K562 (cell line): ENCODE measurements around the gene ABCC5. TPM values are rescaled to one million over a fixed set of nuclear protein-coding genes. Genes with fewer than 3 reads are reported as not detected.

Source experiments
- ATAC-seq: fragments of 200-7000 bp; cut with Tn5 transposase; 3 replicates; pipeline ENCODE4 v1.9.1; 2020; ENCODE audit warnings: moderate library complexity
- BruUV-seq: library from RNA; stranded (reverse); fragments of 400-500 nt; replicated peaks from 2 replicates; lab custom pipeline; 2021; lab: Mats Ljungman, UMichigan
- CTCF ChIA-PET: fragments of 300-600 bp; formaldehyde crosslinking; extraction: SDS; loops from one replicate; lab custom pipeline; 2021; ENCODE audit warnings: low intra/inter-chr PET ratio; lab: Yijun Ruan, JAX
- POLR2A ChIA-PET: fragments of 300-600, 350-650 bp; sonication (Branson Sonifier 250); formaldehyde crosslinking; extraction: SDS; loops from one replicate; lab custom pipeline; 2021; ENCODE audit warnings: antibody characterized with exemption, inconsistent platforms; lab: Yijun Ruan, JAX
- DNase-seq, 4 experiments: peaks; one replicate each; pipeline versions ENCODE4 v3.0.0 to v3.0.0-alpha.2; 2011 to 2018; ENCODE audit warnings: low spot score in 3 of 4, mixed read lengths in 3 of 4; ENCODE audit errors: extremely low read depth in 1 of 4
- FAIRE-seq: peaks from 2 replicates; lab custom pipeline; 2011; peaks lifted over from hg19 to GRCh38; lab: Jason Lieb, UNC
- H2AFZ ChIP-seq: 2 replicates; pipeline ENCODE4 v1.6.0; 2011; ENCODE audit warnings: low read depth, low read length, control low read depth, inconsistent platforms
- H3K27ac ChIP-seq: fragments of 200-600 bp; 3 replicates; pipeline ENCODE4 v1.8.0; 2011; ENCODE audit warnings: low read depth, mild to moderate bottlenecking, control low read depth, inconsistent platforms, low read length, moderate library complexity, mixed read lengths; ENCODE audit errors: extremely low read depth
- H3K27me3 ChIP-seq, 2 experiments: fragments of 300-600 bp in 1 of 2; 2 replicates in 1 of 2; 3 replicates in 1 of 2; pipeline versions ENCODE4 v1.6.0 to v1.8.0; 2011; ENCODE audit warnings: inconsistent platforms in 2 of 2, low read length in 2 of 2, mild to moderate bottlenecking in 1 of 2, mixed read lengths in 1 of 2, moderate library complexity in 1 of 2; ENCODE audit not compliant: control insufficient read depth in 2 of 2, insufficient read depth in 2 of 2
- H3K36me3 ChIP-seq: fragments of 300-600 bp; 3 replicates; pipeline ENCODE4 v1.8.0; 2011; ENCODE audit warnings: mild to moderate bottlenecking, low read length, inconsistent platforms; ENCODE audit not compliant: control insufficient read depth, insufficient read depth
- H3K4me1 ChIP-seq, 2 experiments: fragments of 200-600 bp in 1 of 2; replicated peaks in 1 of 2; 2 replicates in 1 of 2; 3 replicates in 1 of 2; pipeline versions ENCODE4 v1.5.1 to v1.8.0; 2011; ENCODE audit warnings: inconsistent platforms in 2 of 2, low read length in 2 of 2, mild to moderate bottlenecking in 1 of 2, mixed read lengths in 1 of 2, moderate library complexity in 1 of 2; ENCODE audit not compliant: control insufficient read depth in 2 of 2, insufficient read depth in 2 of 2
- H3K4me2 ChIP-seq: 2 replicates; pipeline ENCODE4 v1.6.1; 2011; ENCODE audit warnings: low read length, control low read depth, inconsistent platforms, mixed read lengths; ENCODE audit not compliant: insufficient read depth
- H3K4me3 ChIP-seq: fragments of 200-600 bp; sonication (generic), shearing (Covaris generic); 2 replicates; pipeline ENCODE4 v1.5.1; 2016; ENCODE audit warnings: control low read depth, inconsistent platforms
- H3K79me2 ChIP-seq: fragments of 200-600 bp; 3 replicates; pipeline ENCODE4 v1.8.0; 2011; ENCODE audit warnings: low read length, inconsistent platforms; ENCODE audit not compliant: control insufficient read depth, insufficient read depth
- H3K9ac ChIP-seq, 2 experiments: 2 replicates each; pipeline versions ENCODE4 v1.6.0 to v1.6.1; 2011; ENCODE audit warnings: low read depth in 2 of 2, low read length in 2 of 2, control low read depth in 1 of 2, inconsistent platforms in 1 of 2, mild to moderate bottlenecking in 1 of 2, mixed read lengths in 1 of 2; ENCODE audit not compliant: insufficient read depth in 1 of 2
- H3K9me1 ChIP-seq: one replicate; pipeline ENCODE4 v1.6.0; 2011; ENCODE audit warnings: inconsistent platforms, mild to moderate bottlenecking, low read length, moderate library complexity; ENCODE audit not compliant: control insufficient read depth, insufficient read depth
- H3K9me3 ChIP-seq: replicated peaks from 2 replicates; pipeline ENCODE4 v1.5.1; 2011; ENCODE audit warnings: low read depth, low read length, inconsistent platforms; ENCODE audit not compliant: control insufficient read depth, insufficient read depth
- H4K20me1 ChIP-seq: replicated peaks from 2 replicates; pipeline ENCODE4 v1.6.1; 2011; ENCODE audit warnings: low read length, inconsistent platforms, mixed read lengths; ENCODE audit not compliant: control insufficient read depth, insufficient read depth
- CEBPZ ChIP-seq: fragments of 150-350 bp; IDR thresholded peaks from 2 replicates; pipeline ENCODE4 v1.6.1; 2014; ENCODE audit warnings: low read depth, mild to moderate bottlenecking, low read length, borderline replicate concordance
- ELF1 ChIP-seq: fragments of 200-800 bp; sonication (Bioruptor generic); IDR thresholded peaks from 2 replicates; pipeline ENCODE4 v1.6.1; 2016; ENCODE audit warnings: missing genetic modification characterization, missing compliant biosample characterization
- HMGXB4 ChIP-seq: sonication (generic); formaldehyde crosslinking; IDR thresholded peaks from 2 replicates; pipeline ENCODE4 v1.8.1; 2023; ENCODE audit warnings: mild to moderate bottlenecking, missing genetic modification reagents
- ZNF586 ChIP-seq: fragments of 450-650 bp; formaldehyde crosslinking; conservative IDR thresholded peaks from 2 replicates; pipeline ENCODE4 v1.4.0; 2020; ENCODE audit warnings: mild to moderate bottlenecking, moderate library complexity
- ZNF780A ChIP-seq: fragments of 250-450 bp; sonication (Bioruptor Pico); IDR thresholded peaks from 2 replicates; pipeline ENCODE4 v1.5.0; 2021; ENCODE audit warnings: mild to moderate bottlenecking
- WGBS: fragments of 100-300 bp; shearing (Covaris generic); methylation state at CpG from one replicate; pipeline ENCODE4 v1.1.6; 2016; ENCODE audit warnings: low coverage, mixed read lengths; ENCODE audit not compliant: insufficient coverage; ENCODE audit errors: missing lambda C conversion rate; 5-methylcytosine and 5-hydroxymethylcytosine counted together
- in situ Hi-C: fragments of 300-500 bp; cut with MboI; formaldehyde crosslinking; loops from 4 replicates; pipeline ENCODE4 v1.15.0; 2018; ENCODE audit warnings: inconsistent platforms, mixed read lengths
- intact Hi-C: fragments of 100-400 bp; cut with micrococcal nuclease; formaldehyde crosslinking; loops from 2 replicates; pipeline ENCODE4 v1.14.2; 2022
- polyA plus RNA-seq, 8 experiments: library from polyadenylated mRNA; depleted of rRNA in 4 of 8; stranded (reverse) in 5 of 8; unstranded in 3 of 8; fragments of >200 nt; fragmentation: Nextera tagmentation in 2 of 8; fragmentation: Illumina TruSeq in 1 of 8; extraction: Ambion mirVana in 2 of 8; extraction: Trizol in 1 of 8; gene quantifications; 2 replicates each; pipeline versions ENCODE4 v1.2.1 to v1.2.3, GENCODE V29; 2011 to 2014; ENCODE audit warnings: inconsistent platforms in 1 of 8, missing spikeins in 1 of 8
- total RNA-seq, 7 experiments: library from RNA; depleted of rRNA in 6 of 7; stranded (reverse); fragments of >200 nt in 6 of 7; fragmentation: Illumina TruSeq in 2 of 7; extraction: Trizol in 2 of 7; gene quantifications; 2 replicates each; pipeline versions ENCODE4 v1.2.1 to v1.2.3, GENCODE V29; 2011 to 2021; ENCODE audit warnings: low replicate concordance in 1 of 7
- TF ChIP-seq, protein P1 (sequence below): fragments of 450-650 bp; formaldehyde crosslinking; IDR thresholded peaks from 2 replicates; pipeline ENCODE4 v1.4.0; 2020; ENCODE audit warnings: mild to moderate bottlenecking, moderate library complexity
- TF ChIP-seq, protein P2 (sequence below): fragments of 200-800 bp; sonication (Bioruptor generic); IDR thresholded peaks from 2 replicates; pipeline ENCODE4 v1.6.1; 2016; ENCODE audit warnings: missing genetic modification characterization, missing compliant biosample characterization

ABCC5 gene
- total and polyA plus RNA-seq, 9 of the 15 experiments (the other 6 are each of a cell fraction or from before 2014, with no cell fraction given), result 22.0 to 53.0 (median 41.9) TPM

- Histone ChIP-seq H3K27me3 (no peaks in the 10 kb centered on the region), H2AFZ (no peak overlapping the region), H3K27ac (no peak overlapping the region), H3K4me1 (no peaks in the 10 kb centered on the region), H3K36me3 (peaks cover 60% of the 10 kb centered on the region), H4K20me1 (no peaks in the 10 kb centered on the region), H3K9me3 (no peaks in the 10 kb centered on the region), H3K79me2 (no peaks in the 10 kb centered on the region), H3K4me3 (no peak overlapping the region), H3K9me1 (no peaks in the 10 kb centered on the region), H3K9ac (no peak overlapping the region), H3K4me2 (no peak overlapping the region)
- intact Hi-C loops (no loop called here), in situ Hi-C loops (no loop called here)
- no peak for DNase-seq
- WGBS, result 80% methylated on average over 3 of the region's 3 CpGs
- no peak for FAIRE-seq
- ChIA-PET POLR2A (no interaction called here), CTCF (no interaction called here)
- no TSS peak for BruUV-seq
- ATAC-seq, result no peak
- no peak for TF ChIP-seq HMGXB4
- TF ChIP-seq ELF1 (tag), result no peak
- TF ChIP-seq ZNF780A (CRISPR knock-in tag), result no peak
- TF ChIP-seq ZNF586 (CRISPR knock-in tag), result no peak
- TF ChIP-seq, protein P1, sequence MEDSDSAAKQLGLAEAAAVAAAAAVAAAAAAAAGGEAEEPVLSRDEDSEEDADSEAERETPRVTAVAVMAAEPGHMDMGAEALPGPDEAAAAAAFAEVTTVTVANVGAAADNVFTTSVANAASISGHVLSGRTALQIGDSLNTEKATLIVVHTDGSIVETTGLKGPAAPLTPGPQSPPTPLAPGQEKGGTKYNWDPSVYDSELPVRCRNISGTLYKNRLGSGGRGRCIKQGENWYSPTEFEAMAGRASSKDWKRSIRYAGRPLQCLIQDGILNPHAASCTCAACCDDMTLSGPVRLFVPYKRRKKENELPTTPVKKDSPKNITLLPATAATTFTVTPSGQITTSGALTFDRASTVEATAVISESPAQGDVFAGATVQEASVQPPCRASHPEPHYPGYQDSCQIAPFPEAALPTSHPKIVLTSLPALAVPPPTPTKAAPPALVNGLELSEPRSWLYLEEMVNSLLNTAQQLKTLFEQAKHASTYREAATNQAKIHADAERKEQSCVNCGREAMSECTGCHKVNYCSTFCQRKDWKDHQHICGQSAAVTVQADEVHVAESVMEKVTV (CRISPR knock-in tag), result no peak
- TF ChIP-seq, protein P2, sequence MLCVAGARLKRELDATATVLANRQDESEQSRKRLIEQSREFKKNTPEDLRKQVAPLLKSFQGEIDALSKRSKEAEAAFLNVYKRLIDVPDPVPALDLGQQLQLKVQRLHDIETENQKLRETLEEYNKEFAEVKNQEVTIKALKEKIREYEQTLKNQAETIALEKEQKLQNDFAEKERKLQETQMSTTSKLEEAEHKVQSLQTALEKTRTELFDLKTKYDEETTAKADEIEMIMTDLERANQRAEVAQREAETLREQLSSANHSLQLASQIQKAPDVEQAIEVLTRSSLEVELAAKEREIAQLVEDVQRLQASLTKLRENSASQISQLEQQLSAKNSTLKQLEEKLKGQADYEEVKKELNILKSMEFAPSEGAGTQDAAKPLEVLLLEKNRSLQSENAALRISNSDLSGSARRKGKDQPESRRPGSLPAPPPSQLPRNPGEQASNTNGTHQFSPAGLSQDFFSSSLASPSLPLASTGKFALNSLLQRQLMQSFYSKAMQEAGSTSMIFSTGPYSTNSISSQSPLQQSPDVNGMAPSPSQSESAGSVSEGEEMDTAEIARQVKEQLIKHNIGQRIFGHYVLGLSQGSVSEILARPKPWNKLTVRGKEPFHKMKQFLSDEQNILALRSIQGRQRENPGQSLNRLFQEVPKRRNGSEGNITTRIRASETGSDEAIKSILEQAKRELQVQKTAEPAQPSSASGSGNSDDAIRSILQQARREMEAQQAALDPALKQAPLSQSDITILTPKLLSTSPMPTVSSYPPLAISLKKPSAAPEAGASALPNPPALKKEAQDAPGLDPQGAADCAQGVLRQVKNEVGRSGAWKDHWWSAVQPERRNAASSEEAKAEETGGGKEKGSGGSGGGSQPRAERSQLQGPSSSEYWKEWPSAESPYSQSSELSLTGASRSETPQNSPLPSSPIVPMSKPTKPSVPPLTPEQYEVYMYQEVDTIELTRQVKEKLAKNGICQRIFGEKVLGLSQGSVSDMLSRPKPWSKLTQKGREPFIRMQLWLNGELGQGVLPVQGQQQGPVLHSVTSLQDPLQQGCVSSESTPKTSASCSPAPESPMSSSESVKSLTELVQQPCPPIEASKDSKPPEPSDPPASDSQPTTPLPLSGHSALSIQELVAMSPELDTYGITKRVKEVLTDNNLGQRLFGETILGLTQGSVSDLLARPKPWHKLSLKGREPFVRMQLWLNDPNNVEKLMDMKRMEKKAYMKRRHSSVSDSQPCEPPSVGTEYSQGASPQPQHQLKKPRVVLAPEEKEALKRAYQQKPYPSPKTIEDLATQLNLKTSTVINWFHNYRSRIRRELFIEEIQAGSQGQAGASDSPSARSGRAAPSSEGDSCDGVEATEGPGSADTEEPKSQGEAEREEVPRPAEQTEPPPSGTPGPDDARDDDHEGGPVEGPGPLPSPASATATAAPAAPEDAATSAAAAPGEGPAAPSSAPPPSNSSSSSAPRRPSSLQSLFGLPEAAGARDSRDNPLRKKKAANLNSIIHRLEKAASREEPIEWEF (CRISPR knock-in tag), result no peak
- no peak for TF ChIP-seq CEBPZ
Measured at GRCh38 chr3:183924543-183924942, 93.1 kb downstream of the ABCC5 start.
